MM.1S (cell line): ENCODE measurements around the gene MARF1.

Source experiments
- EZH2 ChIP-seq: fragments of 300-600 bp; sonication (generic); optimal IDR thresholded peaks from 2 replicates; pipeline ENCODE3; 2017; ENCODE audit warnings: low read depth, mild to moderate bottlenecking, antibody characterized with exemption, low read length, mixed read lengths
- TF ChIP-seq, protein P1 (sequence below): fragments of 300-600 bp; sonication (generic); IDR thresholded peaks from 2 replicates; pipeline ENCODE4 v1.5.1; 2016; ENCODE audit warnings: antibody characterized with exemption, low read length, mixed read lengths

GRCh38 chr16:15605839-15606517 is 37.0 kb downstream of the MARF1 start:
- TF ChIP-seq, protein P1, sequence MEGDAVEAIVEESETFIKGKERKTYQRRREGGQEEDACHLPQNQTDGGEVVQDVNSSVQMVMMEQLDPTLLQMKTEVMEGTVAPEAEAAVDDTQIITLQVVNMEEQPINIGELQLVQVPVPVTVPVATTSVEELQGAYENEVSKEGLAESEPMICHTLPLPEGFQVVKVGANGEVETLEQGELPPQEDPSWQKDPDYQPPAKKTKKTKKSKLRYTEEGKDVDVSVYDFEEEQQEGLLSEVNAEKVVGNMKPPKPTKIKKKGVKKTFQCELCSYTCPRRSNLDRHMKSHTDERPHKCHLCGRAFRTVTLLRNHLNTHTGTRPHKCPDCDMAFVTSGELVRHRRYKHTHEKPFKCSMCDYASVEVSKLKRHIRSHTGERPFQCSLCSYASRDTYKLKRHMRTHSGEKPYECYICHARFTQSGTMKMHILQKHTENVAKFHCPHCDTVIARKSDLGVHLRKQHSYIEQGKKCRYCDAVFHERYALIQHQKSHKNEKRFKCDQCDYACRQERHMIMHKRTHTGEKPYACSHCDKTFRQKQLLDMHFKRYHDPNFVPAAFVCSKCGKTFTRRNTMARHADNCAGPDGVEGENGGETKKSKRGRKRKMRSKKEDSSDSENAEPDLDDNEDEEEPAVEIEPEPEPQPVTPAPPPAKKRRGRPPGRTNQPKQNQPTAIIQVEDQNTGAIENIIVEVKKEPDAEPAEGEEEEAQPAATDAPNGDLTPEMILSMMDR = no peak
- TF ChIP-seq EZH2 = no peak
